Left lobe of liver (tissue), 2 donors: ENCODE data around the gene LRMDA. TPM values are rescaled to one million over a fixed set of nuclear protein-coding genes. Genes with fewer than 3 reads are reported as not detected.
A peak's percentile ranks its signal among the peaks of the same experiment; 100 is the strongest.

Source experiments
- ATAC-seq: fragments of 200-7000 bp; cut with Tn5 transposase; one replicate; pipeline ENCODE4 v1.9.1; 2020; ENCODE audit warnings: mild to moderate bottlenecking, moderate library complexity
- DNase-seq: peaks from one replicate; pipeline ENCODE4 v3.0.0-alpha.2; 2020; ENCODE audit warnings: low spot score
- total RNA-seq: library from RNA; stranded (reverse); gene quantifications from one replicate; pipeline ENCODE4 v1.2.1, GENCODE V29; 2021
- donor health status: DM: no; HTN: no; CAD: no; lungs with moderate emphysema.
- donor health status: DM: no; HTN: yes; CAD: no.

LRMDA gene
- 9.1 TPM for total RNA-seq

GRCh38 chr10:75431180-75432111 is at the start of gene LRMDA:
Gene LRMDA (plus strand): TSS chr10:75431624.
- DNase-seq (peak; percentile 72), ATAC-seq (peak; percentile 78)

- ATAC-seq, result no peak
- DNase-seq, result no peak
These were observed 45.3 kb upstream of the LRMDA start for GRCh38 chr10:75386128-75386527.

GRCh38 chr10:75388082-75388481 is 43.3 kb upstream of the LRMDA start:
- DNase-seq (no peak), ATAC-seq (no peak)

GRCh38 chr10:75390178-75390577 is 41.2 kb upstream of the LRMDA start:
- no peak for ATAC-seq
- no peak for DNase-seq

GRCh38 chr10:75392271-75392670 is 39.2 kb upstream of the LRMDA start:
- ATAC-seq (no peak), DNase-seq (no peak)

- ATAC-seq, result no peak
These were observed 38.7 kb upstream of the LRMDA start for GRCh38 chr10:75392744-75393143.

GRCh38 chr10:75394221-75394620 is 37.2 kb upstream of the LRMDA start:
- no peak for ATAC-seq
- no peak for DNase-seq

More at GRCh38 chr10:75392744-75393143, 38.7 kb upstream of the LRMDA start:
- no peak for DNase-seq

- ATAC-seq (peak; percentile 56), DNase-seq (peak; percentile 57)
These were observed 36.1 kb upstream of the LRMDA start for GRCh38 chr10:75395066-75395931.

- DNase-seq (no peak), ATAC-seq (peak; percentile 22)
These were observed 35.3 kb upstream of the LRMDA start for GRCh38 chr10:75395932-75396630.

- ATAC-seq (peak; percentile 33), DNase-seq (no peak)
These were observed 34.6 kb upstream of the LRMDA start for GRCh38 chr10:75396631-75397495.

GRCh38 chr10:75397496-75398199 is 33.8 kb upstream of the LRMDA start:
- DNase-seq (no peak), ATAC-seq (no peak)

- no peak for ATAC-seq
These were observed 33.2 kb upstream of the LRMDA start for GRCh38 chr10:75398200-75398691.

GRCh38 chr10:75398692-75399460 is 32.5 kb upstream of the LRMDA start:
- no peak for ATAC-seq

More at GRCh38 chr10:75398200-75398691, 33.2 kb upstream of the LRMDA start:
- no peak for DNase-seq

GRCh38 chr10:75399461-75400162 is 31.8 kb upstream of the LRMDA start:
- peak; percentile 35 for ATAC-seq

More at GRCh38 chr10:75398692-75399460, 32.5 kb upstream of the LRMDA start:
- DNase-seq, result no peak

GRCh38 chr10:75400163-75400770 is 31.2 kb upstream of the LRMDA start:
- ATAC-seq (no peak), DNase-seq (no peak)

More at GRCh38 chr10:75399461-75400162, 31.8 kb upstream of the LRMDA start:
- DNase-seq, result peak; percentile 83

- peak; percentile 74 for DNase-seq
- peak; percentile 43 for ATAC-seq
These were observed 30.5 kb upstream of the LRMDA start for GRCh38 chr10:75400771-75401568.
